Pons (tissue), 1 donor: ENCODE data around the gene PRKD1.
"Not testable (repeated sequence)": the region's sequence is repeated elsewhere in the genome, so short reads cannot be mapped to it uniquely, and the experiment has no call there.

Experiments
- DNase-seq: peaks from one replicate; pipeline ENCODE4 v3.0.0-alpha.2; 2016; ENCODE audit warnings: low spot score

The PRKD1 gene

DNA sequence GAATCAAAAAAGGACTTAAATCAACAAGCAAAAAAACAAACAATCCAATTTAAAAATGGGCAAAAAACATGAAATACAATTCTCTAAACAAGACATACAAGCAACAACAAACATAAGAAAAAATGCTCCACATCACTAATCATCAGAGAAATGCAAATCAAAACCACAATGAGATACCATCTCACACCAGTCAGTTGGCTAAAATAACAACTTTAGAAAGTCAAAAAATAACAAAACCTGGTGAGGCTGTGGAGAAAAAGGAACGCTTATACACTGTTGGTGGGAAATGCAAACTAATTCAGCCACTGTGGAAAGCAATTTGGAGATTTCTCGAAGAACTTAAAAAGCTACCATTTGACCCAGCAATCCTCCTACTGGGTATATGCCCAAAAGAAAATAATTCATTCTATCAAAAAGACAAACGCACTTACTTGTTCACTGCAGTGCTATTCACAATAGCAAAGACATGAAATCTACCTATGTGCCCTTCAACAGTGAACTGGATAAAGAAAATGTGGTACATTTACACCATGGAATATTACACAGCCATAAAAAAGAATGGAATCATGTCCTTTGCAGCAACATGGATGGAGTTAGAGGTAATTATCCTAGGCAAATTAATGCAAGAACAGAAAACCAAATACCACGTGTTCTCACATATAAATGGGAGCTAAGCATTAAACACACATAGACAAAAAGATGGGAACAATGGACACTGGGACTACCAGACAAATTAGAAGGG is 26.9 kb downstream of the PRKD1 start:
- no peak for DNase-seq

DNA sequence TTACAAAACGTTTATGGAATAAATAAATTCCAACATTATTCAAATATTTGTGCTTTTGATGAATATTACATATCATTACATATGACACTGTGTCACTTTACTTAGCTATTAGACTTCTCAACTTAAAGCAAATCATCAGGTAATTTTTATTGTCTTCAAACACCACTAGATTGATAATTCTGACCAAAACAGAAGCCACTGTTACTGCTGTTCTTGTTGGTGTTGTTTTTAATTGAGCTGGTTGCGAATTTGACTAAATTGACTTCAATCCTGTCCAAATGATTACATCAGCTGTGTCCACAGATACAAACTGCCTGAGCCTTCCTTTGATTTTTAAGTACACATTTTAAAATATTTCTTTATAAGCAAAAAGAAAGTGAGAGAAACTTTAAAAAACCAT is 29.2 kb downstream of the PRKD1 start:
- DNase-seq = no peak

DNA sequence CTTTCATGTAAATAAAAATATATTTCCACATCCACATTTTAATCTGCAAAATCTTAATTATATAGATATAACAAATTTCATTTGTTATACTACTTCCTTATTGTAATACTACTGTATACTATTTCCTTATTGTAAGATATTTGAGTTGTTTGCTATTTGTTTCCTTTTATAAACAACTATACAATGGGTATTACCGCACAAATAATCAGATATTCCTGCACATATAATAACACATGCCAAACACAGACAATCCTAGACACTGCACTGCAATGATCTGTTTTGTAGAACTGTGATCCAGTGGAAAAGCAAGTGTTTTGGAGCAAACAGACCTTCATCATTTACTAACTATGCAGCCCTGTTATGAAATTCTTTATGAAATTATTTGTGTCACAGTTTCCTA is 30.5 kb downstream of the PRKD1 start:
- no peak for DNase-seq

DNA sequence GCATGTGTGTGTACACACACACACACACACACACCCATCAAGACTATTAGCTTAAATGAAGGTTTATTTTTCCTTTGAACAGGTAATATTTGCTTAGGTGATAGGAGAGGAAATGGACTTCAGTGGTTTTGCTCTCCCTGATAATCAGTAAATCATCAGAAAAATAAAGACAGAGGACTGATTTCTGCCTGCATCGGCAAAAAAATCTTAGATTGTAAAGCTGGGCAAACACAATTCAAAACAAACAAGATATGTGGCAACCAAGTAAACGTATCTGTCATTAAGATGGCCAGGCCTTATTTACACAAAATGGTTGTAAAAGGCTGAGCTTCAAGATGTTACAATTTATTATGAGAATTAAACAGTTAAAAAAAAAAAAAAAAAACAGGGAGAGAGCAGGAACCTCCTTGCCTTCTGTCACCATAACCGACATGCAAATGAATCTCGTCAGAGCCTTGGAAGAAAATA is 31.3 kb downstream of the PRKD1 start:
- no peak for DNase-seq

DNA sequence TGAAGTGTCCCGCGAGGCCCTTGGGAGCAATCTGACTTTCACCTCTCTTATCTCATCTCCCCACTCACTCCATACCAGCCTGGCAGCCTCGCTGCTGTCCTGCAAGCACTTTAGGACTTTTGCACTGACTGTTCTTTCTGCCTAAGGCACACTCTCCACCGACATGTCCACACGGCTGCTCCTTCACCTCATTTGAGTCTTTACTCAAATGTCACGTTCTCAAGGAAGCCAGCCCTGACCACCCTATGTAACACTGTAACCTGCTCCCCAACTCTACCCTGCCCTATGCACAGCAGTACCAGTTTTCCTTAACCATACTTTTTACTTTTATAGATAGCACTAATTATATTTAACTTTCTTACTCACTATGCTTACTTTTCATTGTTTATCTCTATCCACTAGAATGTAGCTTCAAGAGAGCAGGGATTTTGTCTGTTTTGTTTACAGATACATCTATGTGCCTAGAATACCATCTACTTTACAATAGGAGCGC is 32.0 kb downstream of the PRKD1 start:
- no peak for DNase-seq

DNA sequence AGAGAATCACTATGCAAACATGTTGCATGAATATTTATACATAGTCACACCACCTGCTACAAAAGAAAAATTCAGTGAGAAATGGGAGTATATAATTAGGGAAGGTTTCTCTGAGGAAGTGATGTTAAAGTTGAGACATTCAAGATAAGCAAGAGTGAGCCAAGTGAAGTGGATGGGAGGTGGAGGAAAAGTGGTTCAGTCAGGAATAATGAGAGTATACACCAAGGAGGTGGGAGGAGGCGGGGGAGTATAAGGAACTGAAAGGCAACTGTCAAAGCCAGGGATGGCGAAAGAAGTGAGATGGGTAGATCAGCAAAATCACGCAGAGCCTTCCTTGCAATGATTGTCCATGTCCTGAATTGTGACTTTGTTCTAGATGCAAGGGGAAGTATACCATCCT is 33.7 kb downstream of the PRKD1 start:
- no peak for DNase-seq

DNA sequence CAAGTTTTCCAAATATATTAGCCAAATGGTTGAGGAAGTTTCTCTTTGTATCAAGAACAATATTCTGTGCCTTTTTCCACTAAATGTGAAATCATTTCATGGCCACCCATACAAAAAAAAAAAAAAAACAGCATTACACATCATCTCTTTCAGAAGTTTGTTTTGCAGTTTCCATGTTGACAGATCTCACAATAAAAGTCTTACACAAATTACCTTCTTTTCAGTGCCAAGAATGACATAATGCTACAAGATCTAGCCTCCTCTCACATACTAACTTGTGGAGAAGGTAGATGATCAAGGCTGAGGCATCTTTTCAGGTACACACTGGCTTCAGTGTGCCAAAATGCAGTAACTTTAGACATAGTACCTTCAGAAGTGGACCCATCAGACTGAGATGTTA is 35.3 kb downstream of the PRKD1 start:
- no peak for DNase-seq

DNA sequence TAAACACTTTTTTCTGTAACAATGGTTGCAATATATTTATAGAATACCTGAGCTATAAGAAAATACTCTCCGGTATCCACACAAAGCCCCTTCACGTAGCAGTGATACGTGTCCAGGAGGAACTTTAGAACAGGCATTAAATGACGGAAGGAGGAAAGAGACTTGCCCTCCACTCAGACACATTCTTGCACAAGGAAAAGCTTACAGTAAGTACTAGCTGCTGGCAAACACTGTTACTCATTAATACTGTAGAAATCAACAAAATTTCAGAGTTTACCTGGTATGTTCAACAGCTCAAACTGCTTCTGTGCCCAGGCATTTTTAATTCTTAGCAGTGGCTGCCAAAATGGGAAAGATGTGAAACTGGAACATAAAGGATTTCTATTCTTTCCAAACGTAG is 41.7 kb downstream of the PRKD1 start:
- DNase-seq = no peak

DNA sequence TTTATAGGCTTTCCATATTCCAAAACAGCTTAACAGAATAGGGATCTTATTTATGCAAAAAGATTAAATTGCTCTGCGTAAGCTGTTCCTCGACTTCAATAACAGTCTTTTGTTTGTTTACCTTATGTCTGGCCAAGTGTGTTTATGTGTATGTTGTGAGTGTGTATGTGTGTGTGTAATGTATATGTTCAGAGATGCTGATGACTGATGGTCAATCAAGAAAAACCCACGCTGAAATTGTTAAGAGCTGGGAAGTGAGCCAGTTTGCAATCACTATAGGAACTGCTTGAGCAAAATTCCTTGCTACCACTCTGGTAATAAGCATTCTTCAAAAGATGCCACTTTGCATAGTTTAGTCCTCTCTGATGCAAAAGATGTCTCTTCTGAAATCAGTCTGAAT is 59.6 kb downstream of the PRKD1 start:
- no peak for DNase-seq

DNA sequence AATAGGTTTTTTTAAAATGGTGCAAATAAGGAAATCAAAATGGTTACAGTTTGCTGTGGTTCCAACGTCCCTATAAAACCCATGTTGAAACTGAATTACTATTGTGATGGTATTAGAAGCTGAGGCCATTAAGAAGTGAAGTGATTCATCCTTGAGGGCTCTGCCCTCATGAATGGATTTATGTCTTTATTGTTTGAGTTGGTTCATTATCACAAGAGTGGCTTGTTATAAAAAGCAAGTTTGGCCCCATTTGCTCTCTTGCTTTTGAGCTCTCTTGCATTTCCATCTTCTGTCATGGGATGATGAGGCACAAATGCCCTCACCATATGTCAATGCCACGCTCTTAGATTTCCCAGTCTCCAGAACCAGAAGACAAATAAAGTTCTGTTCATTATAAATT is 62.3 kb downstream of the PRKD1 start:
- DNase-seq = no peak

DNA sequence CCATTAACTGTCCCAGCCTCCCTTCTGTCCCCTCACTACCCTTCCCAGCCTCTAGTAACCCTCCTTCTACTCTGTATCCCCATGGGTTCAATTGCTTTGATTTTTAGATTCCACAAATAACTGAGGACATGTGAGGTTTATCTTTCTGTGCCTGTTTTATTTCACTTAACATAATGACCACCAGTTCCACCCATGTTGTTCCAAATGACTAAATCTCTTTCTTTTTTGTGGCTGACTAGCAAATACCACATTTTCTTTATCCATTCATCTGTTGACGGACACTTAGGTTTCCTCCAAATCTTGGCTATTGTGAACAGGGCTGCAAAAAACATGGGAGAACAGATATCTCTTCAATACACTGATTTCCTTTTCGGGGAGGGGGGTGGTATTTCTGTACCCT is 65.7 kb downstream of the PRKD1 start:
- no peak for DNase-seq

DNA sequence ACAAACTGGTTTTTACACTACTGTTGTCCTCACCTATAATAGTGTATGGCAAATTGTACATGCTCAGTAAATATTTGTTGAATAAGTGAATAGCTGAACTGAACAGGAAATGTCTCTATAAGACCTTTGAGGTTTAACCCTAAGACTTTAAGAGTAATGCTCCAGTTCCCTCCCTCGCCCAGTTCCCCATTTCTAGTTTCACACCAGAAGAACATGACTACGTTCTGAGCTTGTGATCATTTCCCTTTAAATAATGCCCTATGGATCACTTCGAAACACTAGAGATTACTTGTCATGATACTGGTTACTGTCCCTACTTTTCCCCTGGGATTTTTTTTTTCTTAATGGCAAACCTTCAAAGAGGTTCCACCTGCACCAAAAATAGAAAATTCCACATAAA is 69.3 kb downstream of the PRKD1 start:
- no peak for DNase-seq

DNA sequence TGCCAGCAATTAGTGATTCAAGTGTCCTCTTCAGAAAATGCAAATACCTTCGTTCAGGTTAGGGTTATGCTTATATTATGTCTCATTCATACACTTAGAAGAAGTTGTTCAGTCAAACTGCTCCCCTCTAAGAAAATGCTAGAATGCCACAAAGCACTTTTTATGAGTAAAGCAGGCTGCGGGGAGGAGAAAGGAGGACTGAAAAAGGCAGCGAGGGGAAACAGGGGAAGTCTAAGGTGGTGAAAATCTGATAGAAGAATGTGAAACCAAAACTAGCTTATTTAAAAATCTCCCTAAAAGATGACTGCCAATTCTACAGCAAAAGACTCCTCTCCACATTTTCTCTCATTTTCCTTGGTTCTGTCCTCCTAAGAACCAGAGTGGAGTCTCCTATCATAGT is 70.1 kb downstream of the PRKD1 start:
- no peak for DNase-seq

DNA sequence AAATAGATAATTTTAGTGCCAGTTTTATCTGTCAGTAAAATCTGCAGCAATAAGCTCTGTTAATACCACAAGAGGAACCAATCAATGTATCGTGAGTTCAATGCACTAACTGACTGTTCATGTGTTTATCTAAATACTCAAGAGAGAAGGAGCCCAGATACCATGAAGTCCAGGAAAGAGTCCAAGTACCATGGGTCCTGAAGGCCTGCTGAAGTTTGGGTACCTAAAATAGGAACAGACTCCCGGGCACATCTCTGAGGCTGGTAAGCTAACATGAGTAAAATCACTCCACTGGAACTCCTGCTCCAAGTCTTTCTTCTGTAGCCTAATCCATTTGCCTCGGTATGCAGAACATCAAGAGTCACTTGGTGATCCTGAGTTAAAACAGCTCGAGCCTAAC is 71.1 kb downstream of the PRKD1 start:
- no peak for DNase-seq

DNA sequence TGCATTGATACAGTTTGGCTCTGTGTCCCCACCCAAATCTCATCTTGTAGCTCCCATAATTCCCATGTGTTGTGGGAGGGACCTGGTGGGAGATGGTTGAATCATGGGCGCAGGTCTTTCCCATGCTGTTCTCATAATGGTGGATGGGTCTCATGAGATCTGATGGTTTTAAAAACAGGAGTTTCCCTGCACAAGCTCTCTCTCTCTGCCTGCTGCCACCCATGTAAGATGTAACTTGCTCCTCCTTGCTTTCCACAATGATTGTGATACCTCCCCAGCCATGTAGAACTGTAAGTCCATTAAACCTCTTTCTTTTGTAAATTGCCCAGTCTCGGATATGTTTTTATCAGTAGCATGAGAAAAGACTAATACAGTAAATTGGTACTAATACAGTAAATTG is 74.0 kb downstream of the PRKD1 start:
- not testable (repeated sequence) for DNase-seq

DNA sequence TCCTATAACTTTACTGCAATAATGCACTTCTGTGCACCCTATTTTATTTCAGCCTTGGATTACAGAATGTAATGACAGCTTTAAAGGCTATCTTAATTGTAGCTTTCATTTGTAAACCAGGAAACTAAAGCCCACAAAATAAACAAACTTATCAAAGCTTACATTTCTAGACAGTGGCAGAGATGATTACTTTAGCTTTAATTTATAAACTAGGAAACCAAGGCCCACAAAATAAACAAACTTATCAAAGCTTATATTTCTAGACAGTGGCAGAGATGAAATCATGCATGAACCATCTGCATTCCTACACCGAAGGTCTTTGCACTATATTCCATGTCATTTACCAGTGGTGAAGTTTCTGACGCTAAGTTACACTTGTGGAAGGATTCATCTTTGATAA is 74.4 kb downstream of the PRKD1 start:
- DNase-seq = no peak

DNA sequence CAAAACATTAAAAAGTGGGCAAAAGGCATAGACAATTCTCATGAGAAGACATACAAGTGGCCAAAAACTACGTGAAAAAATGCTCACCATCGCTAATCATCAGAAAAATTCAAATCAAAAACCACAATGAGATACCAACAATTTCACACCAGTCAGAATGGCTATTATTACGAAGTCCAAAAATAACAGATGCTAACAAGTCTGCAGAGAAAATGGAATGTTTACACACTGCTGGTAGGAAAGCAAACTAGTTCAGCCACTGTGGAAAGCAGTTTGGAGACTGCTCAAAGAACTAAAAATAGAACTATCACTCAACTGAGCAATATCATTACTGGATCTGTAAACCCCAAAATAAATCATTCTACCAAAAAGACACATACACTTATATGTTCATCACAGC is 76.2 kb downstream of the PRKD1 start:
- DNase-seq = no peak

DNA sequence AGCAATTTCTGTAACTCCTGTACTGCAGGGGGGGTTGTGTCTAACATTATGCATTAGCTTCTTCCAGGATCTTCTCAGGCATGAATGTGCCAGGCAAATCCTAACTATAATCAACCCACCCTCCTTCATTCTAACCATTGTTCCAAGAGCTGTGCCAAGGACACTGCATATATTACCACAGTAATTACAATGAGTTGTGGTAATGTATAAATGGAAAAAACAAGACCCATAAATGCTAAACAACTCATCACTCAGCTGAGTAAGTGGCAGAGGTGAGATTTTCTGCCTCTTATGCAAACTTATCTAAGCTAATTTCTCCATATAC is 80.6 kb downstream of the PRKD1 start:
- no peak for DNase-seq

DNA sequence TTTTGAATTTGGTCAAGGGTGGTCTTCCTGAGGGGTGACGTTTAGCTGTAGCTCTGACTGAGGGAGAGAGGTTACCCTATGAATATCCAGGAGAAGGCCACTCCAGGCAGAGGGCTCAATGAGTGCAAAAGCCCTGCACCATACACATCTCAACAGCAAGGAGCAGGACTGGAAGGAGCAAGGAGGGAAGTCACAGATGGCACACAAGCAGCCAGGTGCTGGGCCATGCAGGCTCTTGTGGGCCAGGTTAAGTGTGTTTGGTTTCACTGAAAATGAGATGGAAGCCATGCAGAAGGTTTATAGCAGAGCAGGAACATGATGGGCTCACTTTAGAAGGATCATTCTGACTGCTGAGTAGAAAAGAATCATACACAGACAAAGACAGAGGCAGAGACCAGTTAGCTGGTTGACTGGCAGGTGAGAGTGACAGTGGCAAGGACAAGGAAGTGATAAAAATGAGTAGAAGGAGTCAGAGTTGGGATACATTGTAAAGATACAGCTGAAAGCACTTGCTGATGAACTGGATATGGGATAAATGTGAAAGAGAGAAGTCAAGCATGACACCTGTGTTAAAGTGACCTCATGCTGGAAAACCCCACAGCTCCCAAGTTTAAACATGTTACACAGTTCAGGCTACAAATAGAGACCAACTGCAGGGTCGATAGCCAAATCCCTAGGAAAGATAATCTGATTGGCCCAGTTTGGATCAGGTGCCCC is 81.2 kb downstream of the PRKD1 start:
- DNase-seq = no peak

DNA sequence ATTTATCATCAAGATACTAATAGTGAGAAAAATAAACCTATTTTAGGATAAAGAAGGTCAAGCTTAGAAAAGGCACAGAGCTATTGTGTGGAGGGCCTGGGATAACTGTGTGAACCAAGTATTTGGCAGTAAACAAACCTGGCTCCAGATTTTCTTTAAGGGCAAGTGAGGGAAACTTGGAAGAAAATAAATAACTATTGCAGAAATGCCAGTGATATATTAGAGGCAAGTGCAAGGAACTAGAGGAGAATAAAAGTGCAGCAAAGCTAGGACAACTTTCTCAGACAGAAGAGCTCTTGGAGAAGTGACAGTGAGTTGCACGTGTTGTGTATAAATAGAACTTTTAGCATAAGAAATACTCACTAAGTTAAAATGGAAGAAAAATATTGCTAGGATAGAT is 83.7 kb downstream of the PRKD1 start:
- peak; percentile 24 for DNase-seq

DNA sequence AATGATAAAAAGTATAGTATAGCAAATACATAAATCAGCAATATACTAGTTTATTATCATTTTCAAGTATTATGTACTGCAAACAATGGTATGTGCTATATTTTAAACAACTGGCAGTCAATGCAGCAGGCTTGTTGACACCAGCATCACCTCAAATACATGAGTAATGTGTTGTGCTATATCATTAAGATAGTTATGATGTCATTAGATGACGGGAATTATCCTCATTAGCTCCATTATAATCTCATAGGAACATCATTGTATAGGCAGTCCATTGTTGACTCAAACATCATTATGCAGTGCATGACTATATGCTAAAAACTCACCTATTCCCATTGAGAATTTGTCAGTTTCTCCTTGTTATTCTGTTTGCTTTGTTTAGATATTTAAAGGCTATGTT is 85.4 kb downstream of the PRKD1 start:
- DNase-seq = no peak

DNA sequence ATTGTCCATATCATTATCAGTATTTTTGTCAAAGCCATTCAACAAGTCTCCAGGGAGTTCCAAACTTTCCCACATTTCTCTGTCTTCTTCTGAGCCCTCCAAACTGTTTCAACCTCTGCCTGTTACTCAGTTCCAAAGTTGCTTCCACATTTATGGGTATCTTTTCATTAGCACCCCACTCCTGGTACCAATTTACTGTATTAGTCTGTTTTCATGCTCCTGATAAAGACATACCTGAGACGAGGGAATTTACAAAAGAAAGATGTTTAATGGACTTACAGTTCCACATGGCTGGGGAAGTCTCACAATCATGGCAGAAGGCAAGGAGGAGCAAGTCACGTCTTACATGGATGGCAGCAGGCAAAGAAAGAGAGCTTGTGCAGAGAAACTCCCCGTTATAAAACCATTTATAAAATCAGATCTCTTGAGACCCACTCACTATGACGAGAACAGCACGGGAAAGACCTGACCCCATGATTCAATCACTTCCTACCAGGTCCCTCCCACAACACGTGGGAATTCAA is 87.2 kb downstream of the PRKD1 start:
- DNase-seq = not testable (repeated sequence)

DNA sequence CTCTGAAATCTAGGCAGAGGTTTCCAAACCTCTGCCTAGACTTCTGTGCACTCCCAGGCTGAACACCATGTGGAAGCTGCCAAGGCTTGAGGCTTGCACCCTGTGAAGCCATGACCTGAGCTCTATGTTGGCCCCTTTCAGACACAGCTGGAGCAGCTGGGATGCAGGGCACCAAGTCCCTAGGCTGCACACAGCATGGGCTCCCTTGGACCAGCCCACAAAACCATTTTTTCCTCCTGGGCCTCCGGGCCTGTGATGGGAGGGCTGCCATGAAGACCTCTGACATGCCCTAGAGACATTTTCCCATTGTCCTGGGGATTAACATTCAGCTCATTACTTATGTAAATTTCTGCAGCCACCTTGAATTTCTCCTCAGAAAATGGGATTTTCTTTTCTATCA is 88.0 kb downstream of the PRKD1 start:
- not testable (repeated sequence) for DNase-seq

DNA sequence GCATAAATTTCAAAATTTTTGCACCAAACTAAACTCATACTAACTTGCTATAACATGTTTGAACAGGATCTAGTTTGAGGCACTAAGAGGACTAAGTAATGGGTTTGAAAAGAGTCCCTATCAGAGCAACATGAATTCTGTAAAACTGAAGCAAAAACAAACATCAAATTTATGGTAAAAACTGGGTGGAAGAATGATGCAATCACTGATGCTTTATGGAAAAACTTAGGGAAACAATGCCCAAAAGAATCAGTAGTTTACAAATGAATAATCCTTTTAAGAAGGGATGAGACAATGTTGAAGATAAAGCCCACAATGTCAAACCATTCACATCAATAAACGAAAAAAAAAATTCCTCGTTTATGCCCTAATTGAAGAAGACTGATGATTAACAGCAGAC is 88.9 kb downstream of the PRKD1 start:
- no peak for DNase-seq
